ENCODE data around the gene ARAP2. TPM values are rescaled to one million over a fixed set of nuclear protein-coding genes. Genes with fewer than 3 reads are reported as not detected.

Gene ARAP2
- total RNA-seq, 1 experiment from 2014 or later: 25.8 TPM

DNA sequence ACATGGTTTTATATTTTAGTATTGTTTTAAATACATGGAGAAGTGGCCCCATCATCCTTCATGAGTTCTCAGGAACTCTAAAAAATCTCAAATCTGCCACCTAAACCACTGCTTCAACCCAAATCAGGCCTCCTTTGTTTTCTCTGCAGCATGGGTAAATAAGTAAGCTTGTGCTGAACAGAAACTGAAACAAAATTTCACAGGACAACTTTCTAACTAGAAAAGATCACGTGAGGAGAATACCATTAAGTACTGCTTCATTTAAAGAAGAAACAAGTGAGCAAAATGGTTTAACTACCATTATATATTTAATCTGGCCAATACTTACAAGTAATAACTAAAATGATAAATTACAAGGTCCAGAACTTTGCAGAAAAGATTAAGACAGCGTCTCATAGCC is 2.5 kb downstream of the ARAP2 start:
- 0 out of 2 replicates have a peak, but pooled peaks cover 7% of the 10 kb centered on the region for H3K36me3 ChIP-seq (ENCODE audit: low read depth)
- intact Hi-C loops (cut with micrococcal nuclease; ENCODE audit: unreplicated experiment): loop anchor here (5.0 kb wide), 1 partner anchor 111 kb away; no protein-coding TSS in a partner anchor
- H4K20me1 ChIP-seq (ENCODE audit: insufficient read depth): no peaks in the 10 kb centered on the region
- no peaks in the 10 kb centered on the region for H3K9me2 ChIP-seq (ENCODE audit: insufficient read depth)
- peaks cover 12% of the 10 kb centered on the region for H3F3A ChIP-seq (ENCODE audit: insufficient read depth, low read depth)
- H3K79me2 ChIP-seq (ENCODE audit: low read depth): peaks cover 66% of the 10 kb centered on the region
- H2AFZ ChIP-seq: no peak overlapping the region
- no TSS peak for BruUV-seq (replicated peaks)
- ChIA-PET CTCF (no interaction called here), POLR2A (ENCODE audit: unreplicated experiment) (no interaction called here)
- no peak overlapping the region for H3K27ac ChIP-seq
- no peaks in the 10 kb centered on the region for H3K9me3 ChIP-seq (ENCODE audit: insufficient read depth, low read depth)
- no peaks in the 10 kb centered on the region for H3K27me3 ChIP-seq (ENCODE audit: insufficient read depth, low read depth)
- H3K4me2 ChIP-seq: peak overlapping the region; percentile 89
- DNase-seq: no peak
- peaks cover 29% of the 10 kb centered on the region for H3K4me1 ChIP-seq (replicated peaks; ENCODE audit: insufficient read depth)
- TF ChIP-seq EZH2 (IDR thresholded peaks at IDR 0.05; ENCODE audit: low read depth) (no peak), CTCF (conservative IDR thresholded peaks at IDR 0.05) (no peak)
- H3K4me3 ChIP-seq: peak overlapping the region; percentile 75; the same call in 1 of the 2 replicates

GRCh38 chr4:36237366-36238313 is 6.7 kb downstream of the ARAP2 start:
- Histone ChIP-seq H3K4me3 (no peak overlapping the region), H2AFZ (no peak overlapping the region), H3K9me3 (ENCODE audit: insufficient read depth, low read depth) (no peaks in the 10 kb centered on the region), H3K36me3 (ENCODE audit: low read depth) (0 out of 2 replicates have a peak, but pooled peaks cover 7% of the 10 kb centered on the region), H3K27me3 (ENCODE audit: insufficient read depth, low read depth) (no peaks in the 10 kb centered on the region), H3K4me1 (replicated peaks; ENCODE audit: insufficient read depth) (peaks cover 16% of the 10 kb centered on the region), H3K27ac (no peak overlapping the region), H3K4me2 (no peak overlapping the region), H3K9me2 (ENCODE audit: insufficient read depth) (no peaks in the 10 kb centered on the region), H4K20me1 (ENCODE audit: insufficient read depth) (no peaks in the 10 kb centered on the region), H3K79me2 (ENCODE audit: low read depth) (peaks cover 91% of the 10 kb centered on the region), H3F3A (ENCODE audit: insufficient read depth, low read depth) (no peaks in the 10 kb centered on the region)
- intact Hi-C loops (cut with micrococcal nuclease; ENCODE audit: unreplicated experiment): no loop called here
- TF ChIP-seq CTCF (conservative IDR thresholded peaks at IDR 0.05) (no peak), EZH2 (IDR thresholded peaks at IDR 0.05; ENCODE audit: low read depth) (no peak)
- CTCF ChIA-PET: no interaction called here
- POLR2A ChIA-PET (ENCODE audit: unreplicated experiment): no interaction called here
- no TSS peak for BruUV-seq (replicated peaks)
- DNase-seq: no peak

GRCh38 chr4:36236159-36236558 is 8.2 kb downstream of the ARAP2 start:
- intact Hi-C loops (cut with micrococcal nuclease; ENCODE audit: unreplicated experiment): no loop called here
- no peak overlapping the region for H3K4me2 ChIP-seq
- no peaks in the 10 kb centered on the region for H3K27me3 ChIP-seq (ENCODE audit: insufficient read depth, low read depth)
- H3K27ac ChIP-seq: no peak overlapping the region
- H3K4me3 ChIP-seq: no peak overlapping the region
- peaks cover 89% of the 10 kb centered on the region for H3K79me2 ChIP-seq (ENCODE audit: low read depth)
- H3K9me2 ChIP-seq (ENCODE audit: insufficient read depth): no peaks in the 10 kb centered on the region
- DNase-seq: no peak
- no peaks in the 10 kb centered on the region for H3K9me3 ChIP-seq (ENCODE audit: insufficient read depth, low read depth)
- H3K4me1 ChIP-seq (replicated peaks; ENCODE audit: insufficient read depth): peaks cover 1% of the 10 kb centered on the region
- TF ChIP-seq EZH2 (IDR thresholded peaks at IDR 0.05; ENCODE audit: low read depth) (no peak), CTCF (conservative IDR thresholded peaks at IDR 0.05) (no peak)
- POLR2A ChIA-PET (ENCODE audit: unreplicated experiment): no interaction called here
- H2AFZ ChIP-seq: no peak overlapping the region
- no TSS peak for BruUV-seq (replicated peaks)
- H3F3A ChIP-seq (ENCODE audit: insufficient read depth, low read depth): no peaks in the 10 kb centered on the region
- CTCF ChIA-PET: no interaction called here
- H4K20me1 ChIP-seq (ENCODE audit: insufficient read depth): no peaks in the 10 kb centered on the region
- 0 out of 2 replicates have a peak, but pooled peaks cover 7% of the 10 kb centered on the region for H3K36me3 ChIP-seq (ENCODE audit: low read depth)

Data from PC-9 (cell line).